Measurements from ENCODE around the gene MAPKBP1. TPM values are rescaled to one million over a fixed set of nuclear protein-coding genes. Genes with fewer than 3 reads are reported as not detected.

The MAPKBP1 gene
- total RNA-seq, 2 experiments from 2014 or later, result 14.5 to 17.4 TPM

DNA sequence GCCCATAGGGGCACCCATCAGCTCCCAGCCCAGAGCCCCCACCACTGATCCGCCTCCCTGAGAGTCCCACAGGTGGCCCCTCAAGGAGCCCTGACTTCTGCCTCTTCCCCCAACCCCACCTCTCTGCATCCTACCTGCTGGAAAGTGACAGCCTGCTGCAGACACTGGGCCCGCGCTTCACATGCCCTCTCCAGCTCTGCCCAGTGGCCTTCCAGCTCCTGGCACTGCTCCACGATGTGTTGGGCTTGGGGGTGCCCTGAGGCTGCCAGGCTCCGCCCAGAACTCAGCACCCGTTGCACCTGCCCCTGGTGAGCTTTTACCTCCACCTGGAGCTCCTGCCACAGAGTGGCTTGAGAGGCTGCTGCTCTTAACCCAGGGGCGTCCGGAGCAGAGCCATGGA is 99.4 kb downstream of the MAPKBP1 start:
- BruUV-seq (replicated peaks), result no TSS peak
- Histone ChIP-seq H3K27ac (ENCODE audit: low read depth, low read length, poor library complexity, severe bottlenecking) (no peak overlapping the region), H3K4me3 (ENCODE audit: low read depth, low read length, poor library complexity, severe bottlenecking) (no peak overlapping the region), H3K36me3 (ENCODE audit: insufficient read depth, low read length) (no peaks in the 10 kb centered on the region), H3K4me2 (ENCODE audit: low read length) (no peak overlapping the region), H4K20me1 (ENCODE audit: insufficient read depth, low read length) (no peaks in the 10 kb centered on the region), H3K79me2 (ENCODE audit: insufficient read depth, low read depth, low read length) (no peaks in the 10 kb centered on the region), H3K9me2 (ENCODE audit: insufficient read depth, low read length) (no peaks in the 10 kb centered on the region), H3K9me3 (ENCODE audit: low read length) (no peaks in the 10 kb centered on the region), H2AFZ (ENCODE audit: low read length) (no peak overlapping the region), H3K4me1 (ENCODE audit: insufficient read depth, low read length, poor library complexity, severe bottlenecking) (no peaks in the 10 kb centered on the region)
- ChIA-PET CTCF (ENCODE audit: unreplicated experiment) (no interaction called here), POLR2A (no interaction called here)
- intact Hi-C loops (cut with micrococcal nuclease; ENCODE audit: unreplicated experiment), result no loop called here
- no peak for DNase-seq (ENCODE audit: low spot score)
- TF ChIP-seq EZH2phosphoT487 (IDR thresholded peaks at IDR 0.05; ENCODE audit: borderline replicate concordance, low read depth, low read length), result no peak
- TF ChIP-seq, protein P1, sequence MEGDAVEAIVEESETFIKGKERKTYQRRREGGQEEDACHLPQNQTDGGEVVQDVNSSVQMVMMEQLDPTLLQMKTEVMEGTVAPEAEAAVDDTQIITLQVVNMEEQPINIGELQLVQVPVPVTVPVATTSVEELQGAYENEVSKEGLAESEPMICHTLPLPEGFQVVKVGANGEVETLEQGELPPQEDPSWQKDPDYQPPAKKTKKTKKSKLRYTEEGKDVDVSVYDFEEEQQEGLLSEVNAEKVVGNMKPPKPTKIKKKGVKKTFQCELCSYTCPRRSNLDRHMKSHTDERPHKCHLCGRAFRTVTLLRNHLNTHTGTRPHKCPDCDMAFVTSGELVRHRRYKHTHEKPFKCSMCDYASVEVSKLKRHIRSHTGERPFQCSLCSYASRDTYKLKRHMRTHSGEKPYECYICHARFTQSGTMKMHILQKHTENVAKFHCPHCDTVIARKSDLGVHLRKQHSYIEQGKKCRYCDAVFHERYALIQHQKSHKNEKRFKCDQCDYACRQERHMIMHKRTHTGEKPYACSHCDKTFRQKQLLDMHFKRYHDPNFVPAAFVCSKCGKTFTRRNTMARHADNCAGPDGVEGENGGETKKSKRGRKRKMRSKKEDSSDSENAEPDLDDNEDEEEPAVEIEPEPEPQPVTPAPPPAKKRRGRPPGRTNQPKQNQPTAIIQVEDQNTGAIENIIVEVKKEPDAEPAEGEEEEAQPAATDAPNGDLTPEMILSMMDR (conservative IDR thresholded peaks at IDR 0.05; ENCODE audit: low read length), result no peak

- Histone ChIP-seq H3K4me3 (ENCODE audit: low read depth, low read length, poor library complexity, severe bottlenecking) (no peak overlapping the region), H4K20me1 (ENCODE audit: insufficient read depth, low read length) (no peaks in the 10 kb centered on the region), H2AFZ (ENCODE audit: low read length) (no peak overlapping the region), H3K9me2 (ENCODE audit: insufficient read depth, low read length) (no peaks in the 10 kb centered on the region), H3K27ac (ENCODE audit: low read depth, low read length, poor library complexity, severe bottlenecking) (no peak overlapping the region), H3K79me2 (ENCODE audit: insufficient read depth, low read depth, low read length) (no peaks in the 10 kb centered on the region), H3K36me3 (ENCODE audit: insufficient read depth, low read length) (no peaks in the 10 kb centered on the region), H3K4me1 (ENCODE audit: insufficient read depth, low read length, poor library complexity, severe bottlenecking) (no peaks in the 10 kb centered on the region), H3K9me3 (ENCODE audit: low read length) (no peaks in the 10 kb centered on the region), H3K4me2 (ENCODE audit: low read length) (no peak overlapping the region)
- no TSS peak for BruUV-seq (replicated peaks)
- no peak for TF ChIP-seq EZH2phosphoT487 (IDR thresholded peaks at IDR 0.05; ENCODE audit: borderline replicate concordance, low read depth, low read length)
- TF ChIP-seq, protein P1 (conservative IDR thresholded peaks at IDR 0.05; ENCODE audit: low read length), result no peak
- ChIA-PET CTCF (ENCODE audit: unreplicated experiment) (no interaction called here), POLR2A (no interaction called here)
- intact Hi-C loops (cut with micrococcal nuclease; ENCODE audit: unreplicated experiment), result no loop called here
- no peak for DNase-seq (ENCODE audit: low spot score)
These were observed 100.5 kb downstream of the MAPKBP1 start for GRCh38 chr15:41874736-41875135.

GRCh38 chr15:41876007-41876406 is 101.7 kb downstream of the MAPKBP1 start:
- ChIA-PET CTCF (ENCODE audit: unreplicated experiment) (no interaction called here), POLR2A (no interaction called here)
- intact Hi-C loops (cut with micrococcal nuclease; ENCODE audit: unreplicated experiment), result no loop called here
- Histone ChIP-seq H3K4me2 (ENCODE audit: low read length) (no peak overlapping the region), H3K27ac (ENCODE audit: low read depth, low read length, poor library complexity, severe bottlenecking) (no peak overlapping the region), H3K9me3 (ENCODE audit: low read length) (no peaks in the 10 kb centered on the region), H3K4me3 (ENCODE audit: low read depth, low read length, poor library complexity, severe bottlenecking) (no peak overlapping the region), H3K36me3 (ENCODE audit: insufficient read depth, low read length) (no peaks in the 10 kb centered on the region), H2AFZ (ENCODE audit: low read length) (no peak overlapping the region), H3K79me2 (ENCODE audit: insufficient read depth, low read depth, low read length) (no peaks in the 10 kb centered on the region), H4K20me1 (ENCODE audit: insufficient read depth, low read length) (no peaks in the 10 kb centered on the region), H3K9me2 (ENCODE audit: insufficient read depth, low read length) (no peaks in the 10 kb centered on the region), H3K4me1 (ENCODE audit: insufficient read depth, low read length, poor library complexity, severe bottlenecking) (no peaks in the 10 kb centered on the region)
- peak; percentile 25 for DNase-seq (ENCODE audit: low spot score)
- TF ChIP-seq, protein P1 (conservative IDR thresholded peaks at IDR 0.05; ENCODE audit: low read length), result no peak
- no peak for TF ChIP-seq EZH2phosphoT487 (IDR thresholded peaks at IDR 0.05; ENCODE audit: borderline replicate concordance, low read depth, low read length)
- BruUV-seq (replicated peaks), result no TSS peak
